HUES64 (cell line): Measurements from ENCODE around the gene GFOD2.
A peak's percentile ranks its signal among the peaks of the same experiment; 100 is the strongest.

Experiments used
- H3K27ac ChIP-seq: 2 replicates; pipeline ENCODE4 v1.7.0; 2013; ENCODE audit warnings: low read depth, low read length, inconsistent platforms
- H3K27me3 ChIP-seq: 2 replicates; pipeline ENCODE4 v1.6.1; 2013; ENCODE audit warnings: mild to moderate bottlenecking, low read length; ENCODE audit not compliant: insufficient read depth
- H3K36me3 ChIP-seq: 2 replicates; pipeline ENCODE4 v1.6.1; 2013; ENCODE audit warnings: mild to moderate bottlenecking, low read length; ENCODE audit not compliant: insufficient read depth
- H3K4me1 ChIP-seq: 2 replicates; pipeline ENCODE4 v1.6.1; 2013; ENCODE audit warnings: mild to moderate bottlenecking, low read length, moderate library complexity; ENCODE audit not compliant: insufficient read depth
- H3K4me3 ChIP-seq: 2 replicates; pipeline ENCODE4 v1.5.1; 2013; ENCODE audit warnings: mild to moderate bottlenecking, low read length, moderate library complexity
- H3K9ac ChIP-seq: 2 replicates; pipeline ENCODE4 v1.6.1; 2013; ENCODE audit warnings: mild to moderate bottlenecking, low read depth, low read length
- H3K9me3 ChIP-seq: 2 replicates; pipeline ENCODE4 v1.6.1; 2013; ENCODE audit warnings: low read depth, low read length; ENCODE audit not compliant: insufficient read depth
- WGBS: fragments of 150-250, 120-280 bp; methylation state at CpG from one replicate; pipeline ENCODE4 v1.1.7; 2013; ENCODE audit warnings: missing lambda C conversion rate; 5-methylcytosine and 5-hydroxymethylcytosine counted together

GFOD2 gene

GRCh38 chr16:67648764-67649407, 70.2 kb downstream of the GFOD2 start:
- Histone ChIP-seq H3K9ac (no peak overlapping the region), H3K27ac (no peak overlapping the region), H3K4me3 (no peak overlapping the region), H3K9me3 (no peaks in the 10 kb centered on the region), H3K36me3 (peaks cover 9% of the 10 kb centered on the region), H3K4me1 (no peaks in the 10 kb centered on the region), H3K27me3 (peaks cover 17% of the 10 kb centered on the region)
- WGBS = 95% methylated on average over 35 of the region's 35 CpGs

DNA sequence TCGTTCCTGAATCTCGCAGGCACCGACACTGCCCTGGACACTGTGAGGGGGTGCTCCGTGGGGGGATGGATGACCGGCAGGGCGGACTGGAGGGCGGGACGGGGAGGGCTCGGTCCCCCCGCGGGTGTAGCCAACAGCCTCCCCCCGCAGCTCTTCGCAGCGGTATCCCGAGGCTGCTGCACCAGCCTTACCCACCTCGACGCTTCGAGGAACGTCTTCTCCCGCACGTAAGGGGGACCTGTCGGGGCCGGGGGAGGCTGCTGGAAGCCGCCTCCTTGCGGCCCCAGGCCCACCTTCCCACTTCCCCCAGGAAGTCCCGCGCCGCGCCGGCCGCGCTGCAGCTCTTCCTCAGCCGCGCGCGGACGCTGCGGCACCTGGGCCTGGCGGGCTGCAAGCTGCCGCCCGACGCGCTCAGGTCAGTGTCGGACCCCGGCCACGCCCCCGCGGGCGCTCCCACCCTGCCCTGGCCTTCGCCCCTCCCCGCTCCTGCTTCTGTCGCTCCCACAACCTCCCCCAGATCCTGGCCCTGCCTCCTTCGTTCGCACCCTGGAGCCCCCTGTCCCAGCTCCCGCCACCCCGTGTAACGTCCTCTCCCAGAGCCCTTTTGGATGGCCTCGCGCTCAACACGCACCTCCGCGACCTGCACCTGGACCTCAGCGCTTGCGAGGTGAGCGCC, 70.9 kb downstream of the GFOD2 start:
- no peak overlapping the region for H3K27ac ChIP-seq
- no peaks in the 10 kb centered on the region for H3K9me3 ChIP-seq
- H3K4me1 ChIP-seq = no peaks in the 10 kb centered on the region
- no peak overlapping the region for H3K9ac ChIP-seq
- H3K4me3 ChIP-seq = no peak overlapping the region
- WGBS = 92% methylated on average over 65 of the region's 65 CpGs
- H3K36me3 ChIP-seq = peaks cover 9% of the 10 kb centered on the region
- peaks cover 10% of the 10 kb centered on the region for H3K27me3 ChIP-seq

DNA sequence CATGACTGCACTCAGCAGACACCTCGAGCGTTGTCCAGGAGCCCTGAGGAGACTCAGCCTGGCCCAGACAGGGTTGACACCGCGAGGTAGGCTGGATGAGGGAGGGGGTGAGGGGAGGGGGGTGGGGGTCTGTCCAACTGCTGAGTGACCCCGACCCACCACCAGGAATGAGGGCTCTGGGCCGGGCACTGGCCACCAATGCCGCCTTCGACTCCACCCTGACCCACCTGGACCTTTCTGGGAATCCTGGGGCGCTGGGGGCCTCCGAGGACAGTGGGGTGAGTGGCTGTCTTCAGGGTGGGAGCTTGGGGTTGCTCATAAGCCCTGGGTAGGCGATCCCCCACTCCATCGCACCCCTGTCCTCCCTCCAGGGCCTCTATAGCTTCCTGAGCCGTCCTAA, 71.4 kb downstream of the GFOD2 start:
- no peak overlapping the region for H3K9ac ChIP-seq
- H3K4me1 ChIP-seq = no peaks in the 10 kb centered on the region
- H3K9me3 ChIP-seq = no peaks in the 10 kb centered on the region
- H3K27ac ChIP-seq = no peak overlapping the region
- peaks cover 8% of the 10 kb centered on the region for H3K27me3 ChIP-seq
- H3K36me3 ChIP-seq = peaks cover 9% of the 10 kb centered on the region
- 94% methylated on average over 13 of the region's 13 CpGs for WGBS
- H3K4me3 ChIP-seq = no peak overlapping the region

GRCh38 chr16:67647111-67647651, 71.9 kb downstream of the GFOD2 start:
- no peak overlapping the region for H3K9ac ChIP-seq
- H3K36me3 ChIP-seq = peaks cover 9% of the 10 kb centered on the region
- WGBS = 95% methylated on average over 15 of the region's 15 CpGs
- no peak overlapping the region for H3K4me3 ChIP-seq
- H3K9me3 ChIP-seq = no peaks in the 10 kb centered on the region
- no peaks in the 10 kb centered on the region for H3K4me1 ChIP-seq
- H3K27me3 ChIP-seq = peaks cover 5% of the 10 kb centered on the region
- H3K27ac ChIP-seq = no peak overlapping the region

DNA sequence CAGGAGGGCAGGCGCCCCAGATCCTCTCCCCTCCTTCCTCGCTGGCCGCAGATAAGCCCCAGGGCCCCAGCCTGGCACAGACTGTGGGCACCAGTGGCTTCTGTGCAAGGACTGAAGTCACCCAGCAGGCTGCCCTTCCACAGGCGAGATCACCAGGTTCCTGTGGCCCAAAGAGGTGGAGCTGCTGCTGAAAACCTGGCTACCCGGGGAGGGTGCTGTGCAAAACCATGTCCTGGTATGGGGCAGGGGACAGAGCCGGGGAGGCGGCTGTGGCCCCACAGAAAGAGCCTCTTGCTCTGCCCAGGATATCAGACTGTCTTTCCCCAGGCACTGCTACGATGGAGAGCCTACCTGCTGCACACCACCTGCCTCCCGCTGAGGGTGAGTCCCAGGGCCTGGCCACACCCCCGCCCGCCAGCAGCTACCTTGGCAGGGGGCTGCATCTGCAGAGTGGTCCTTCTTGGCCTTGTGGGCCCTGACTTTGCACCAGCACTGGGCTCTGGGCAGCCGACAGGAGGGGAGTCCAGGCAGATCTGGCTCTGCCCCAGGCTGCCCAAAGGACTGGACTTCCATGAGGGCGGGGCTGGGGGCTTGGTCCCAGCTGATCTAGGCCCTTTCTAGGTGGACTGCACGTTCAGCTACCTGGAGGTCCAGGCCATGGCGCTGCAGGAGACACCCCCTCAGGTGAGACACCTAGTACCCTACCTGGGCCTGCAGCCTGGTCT, 73.6 kb downstream of the GFOD2 start:
- Histone ChIP-seq H3K36me3 (peaks cover 6% of the 10 kb centered on the region; the same call in 1 of the 2 replicates), H3K4me3 (peak overlapping the region; percentile 54), H3K9ac (peak overlapping the region; percentile 72), H3K9me3 (no peaks in the 10 kb centered on the region), H3K27me3 (peaks cover under 1% of the 10 kb centered on the region; the same call in 1 of the 2 replicates), H3K4me1 (no peaks in the 10 kb centered on the region), H3K27ac (no peak overlapping the region)
- 85% methylated on average over 15 of the region's 15 CpGs for WGBS

DNA sequence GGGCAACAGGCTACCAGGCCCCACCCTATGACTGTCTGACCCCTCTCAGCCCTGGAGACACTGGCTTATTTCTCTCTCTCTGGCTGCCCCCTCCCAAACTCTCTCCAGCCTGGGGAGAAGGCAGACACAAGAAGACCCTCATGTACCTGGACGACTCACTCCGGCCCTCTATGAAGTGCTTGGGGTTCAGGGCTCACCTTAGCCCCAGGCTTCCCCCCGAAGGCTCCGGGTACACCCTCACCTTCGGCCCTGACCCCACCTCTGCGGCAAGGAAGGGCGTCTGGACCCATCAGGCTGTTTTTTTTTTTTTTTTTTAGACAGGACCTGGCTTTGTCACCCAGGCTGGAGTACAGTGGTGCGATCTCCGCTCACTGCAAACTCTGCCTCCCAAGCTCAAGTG, 75.1 kb downstream of the GFOD2 start:
- Histone ChIP-seq H3K9me3 (no peaks in the 10 kb centered on the region), H3K4me3 (no peak overlapping the region), H3K9ac (no peak overlapping the region), H3K27ac (no peak overlapping the region), H3K4me1 (no peaks in the 10 kb centered on the region), H3K27me3 (no peaks in the 10 kb centered on the region; the same call in 1 of the 2 replicates), H3K36me3 (peaks cover 2% of the 10 kb centered on the region)
- WGBS = 94% methylated on average over 9 of the region's 9 CpGs

GRCh38 chr16:67641779-67642708, 77.1 kb downstream of the GFOD2 start:
- no peak overlapping the region for H3K9ac ChIP-seq
- no peak overlapping the region for H3K27ac ChIP-seq
- H3K4me3 ChIP-seq = no peak overlapping the region
- no peaks in the 10 kb centered on the region for H3K27me3 ChIP-seq
- peaks cover 22% of the 10 kb centered on the region for H3K36me3 ChIP-seq
- H3K9me3 ChIP-seq = no peaks in the 10 kb centered on the region
- WGBS = 82% methylated on average over 10 of the region's 10 CpGs
- H3K4me1 ChIP-seq = no peaks in the 10 kb centered on the region

GRCh38 chr16:67637625-67638024, 81.5 kb downstream of the GFOD2 start:
- WGBS = 98% methylated on average over 12 of the region's 12 CpGs
- Histone ChIP-seq H3K27ac (no peak overlapping the region), H3K4me1 (no peaks in the 10 kb centered on the region), H3K9me3 (no peaks in the 10 kb centered on the region), H3K36me3 (peaks cover 59% of the 10 kb centered on the region), H3K4me3 (no peak overlapping the region), H3K27me3 (no peaks in the 10 kb centered on the region), H3K9ac (no peak overlapping the region)

- no peak overlapping the region for H3K27ac ChIP-seq
- H3K36me3 ChIP-seq = peaks cover 68% of the 10 kb centered on the region
- no peaks in the 10 kb centered on the region for H3K27me3 ChIP-seq
- WGBS = 98% methylated on average over 8 of the region's 8 CpGs
- no peaks in the 10 kb centered on the region for H3K4me1 ChIP-seq
- no peak overlapping the region for H3K9ac ChIP-seq
- H3K9me3 ChIP-seq = no peaks in the 10 kb centered on the region
- H3K4me3 ChIP-seq = no peak overlapping the region
These were observed 82.4 kb downstream of the GFOD2 start for GRCh38 chr16:67636713-67637112.

DNA sequence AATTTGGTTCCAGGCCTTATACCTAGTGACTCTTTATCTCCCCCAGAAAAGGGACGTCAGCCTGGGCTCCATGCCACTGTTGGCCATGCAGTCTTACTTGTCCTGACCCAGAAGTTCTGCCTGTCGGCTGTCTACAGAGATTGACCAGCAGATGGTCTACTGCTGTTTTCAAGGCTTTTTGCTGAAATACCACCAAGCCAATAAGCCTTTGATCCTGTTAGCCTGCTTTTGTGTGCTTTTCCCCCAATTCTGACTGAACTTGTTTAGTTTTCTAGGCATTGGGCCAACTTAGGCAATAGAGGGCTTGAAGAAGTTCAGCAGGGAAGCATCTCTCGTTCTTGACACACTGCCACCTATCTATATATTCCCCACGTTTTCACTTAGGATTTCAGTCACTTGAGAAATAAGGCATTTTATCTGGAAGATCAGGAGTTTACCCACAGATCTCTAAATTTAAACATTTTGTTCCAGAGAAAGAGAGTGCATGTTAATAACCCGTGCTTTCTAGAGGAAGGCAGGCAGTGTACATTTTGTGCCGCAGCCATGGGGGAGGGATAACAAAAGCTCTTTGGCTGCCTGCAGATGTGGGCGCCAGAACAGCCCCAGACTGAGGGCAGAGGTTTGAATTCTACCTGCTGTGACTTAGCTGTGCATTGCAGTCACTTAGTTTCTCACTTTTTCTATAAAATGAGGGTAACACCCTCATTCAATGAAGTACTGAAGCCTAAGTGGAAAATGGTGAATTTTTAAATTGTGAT, 86.5 kb downstream of the GFOD2 start:
- Histone ChIP-seq H3K4me1 (no peaks in the 10 kb centered on the region), H3K9ac (no peak overlapping the region), H3K9me3 (no peaks in the 10 kb centered on the region), H3K4me3 (no peak overlapping the region), H3K27ac (no peak overlapping the region), H3K27me3 (no peaks in the 10 kb centered on the region), H3K36me3 (peaks cover 87% of the 10 kb centered on the region)
- 91% methylated on average over 7 of the region's 7 CpGs for WGBS
